ENCODE measurements around the gene SRGAP3. TPM values are rescaled to one million over a fixed set of nuclear protein-coding genes. Genes with fewer than 3 reads are reported as not detected.

Gene SRGAP3
- total RNA-seq, 4 donors from 2014 or later = 13.1 to 84.9 (median 27.4) TPM

DNA sequence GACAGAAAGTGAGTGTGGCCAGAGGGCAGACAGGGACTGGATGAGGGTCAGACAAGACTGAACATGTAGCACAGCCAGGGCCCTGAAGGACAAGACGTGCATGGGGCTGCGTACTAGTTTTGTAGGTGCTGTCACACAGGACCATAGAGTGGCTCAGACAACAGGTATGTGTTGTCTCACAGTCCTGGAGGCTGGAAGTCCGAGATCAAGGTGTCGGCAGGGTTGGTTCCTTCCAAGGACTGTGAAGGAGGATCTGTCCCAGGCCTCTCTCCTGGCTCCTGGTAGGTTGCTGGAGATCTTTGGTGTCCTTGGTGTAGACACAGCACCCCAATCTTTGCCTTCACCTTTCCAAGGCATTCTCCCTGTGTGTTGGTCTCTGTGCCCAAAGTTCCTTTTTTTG is 136.4 kb downstream of the SRGAP3 start:
- Histone ChIP-seq H3K4me1 (peaks cover 16% of the 10 kb centered on the region), H3K27ac (no peak overlapping the region), H3K36me3 (no peaks in the 10 kb centered on the region), H3K9me3 (no peaks in the 10 kb centered on the region), H3K27me3 (no peaks in the 10 kb centered on the region), H3K4me3 (no peak overlapping the region)
- DNase-seq (ENCODE audit: low spot score in 2 of 2) = no peak
- TF ChIP-seq POLR2A (IDR thresholded peaks at IDR 0.05) (no peak), EP300 (IDR thresholded peaks at IDR 0.05) (no peak), POLR2AphosphoS5 (IDR thresholded peaks at IDR 0.05) (no peak)
- TF ChIP-seq, protein P1, sequence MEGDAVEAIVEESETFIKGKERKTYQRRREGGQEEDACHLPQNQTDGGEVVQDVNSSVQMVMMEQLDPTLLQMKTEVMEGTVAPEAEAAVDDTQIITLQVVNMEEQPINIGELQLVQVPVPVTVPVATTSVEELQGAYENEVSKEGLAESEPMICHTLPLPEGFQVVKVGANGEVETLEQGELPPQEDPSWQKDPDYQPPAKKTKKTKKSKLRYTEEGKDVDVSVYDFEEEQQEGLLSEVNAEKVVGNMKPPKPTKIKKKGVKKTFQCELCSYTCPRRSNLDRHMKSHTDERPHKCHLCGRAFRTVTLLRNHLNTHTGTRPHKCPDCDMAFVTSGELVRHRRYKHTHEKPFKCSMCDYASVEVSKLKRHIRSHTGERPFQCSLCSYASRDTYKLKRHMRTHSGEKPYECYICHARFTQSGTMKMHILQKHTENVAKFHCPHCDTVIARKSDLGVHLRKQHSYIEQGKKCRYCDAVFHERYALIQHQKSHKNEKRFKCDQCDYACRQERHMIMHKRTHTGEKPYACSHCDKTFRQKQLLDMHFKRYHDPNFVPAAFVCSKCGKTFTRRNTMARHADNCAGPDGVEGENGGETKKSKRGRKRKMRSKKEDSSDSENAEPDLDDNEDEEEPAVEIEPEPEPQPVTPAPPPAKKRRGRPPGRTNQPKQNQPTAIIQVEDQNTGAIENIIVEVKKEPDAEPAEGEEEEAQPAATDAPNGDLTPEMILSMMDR (IDR thresholded peaks at IDR 0.05) = no peak
- 96% methylated on average over 4 of the region's 4 CpGs for WGBS

DNA sequence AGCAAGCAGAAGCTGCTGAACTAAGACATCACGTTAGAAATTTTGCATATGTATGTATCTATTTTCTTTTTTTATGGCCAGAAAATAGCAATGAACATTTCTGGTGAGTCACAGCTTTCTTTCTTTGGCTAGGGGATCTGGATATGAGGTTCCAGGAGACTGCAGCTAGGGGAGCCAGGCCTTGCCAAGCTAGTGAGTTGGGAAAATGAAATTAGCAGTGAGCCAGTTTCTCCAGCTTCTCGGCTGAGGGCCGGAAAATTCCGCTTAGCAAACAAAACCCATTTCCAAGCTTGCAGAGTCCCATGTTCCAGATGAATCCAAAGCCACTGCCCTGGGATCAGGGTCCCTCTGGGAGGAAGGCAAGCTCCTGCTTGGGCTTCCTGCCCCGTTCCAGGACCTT is 137.6 kb downstream of the SRGAP3 start:
- 4% methylated on average over 3 of the region's 5 CpGs for WGBS
- Histone ChIP-seq H3K36me3 (no peaks in the 10 kb centered on the region), H3K27me3 (no peaks in the 10 kb centered on the region), H3K4me3 (no peak overlapping the region), H3K4me1 (peaks cover 16% of the 10 kb centered on the region), H3K9me3 (no peaks in the 10 kb centered on the region), H3K27ac (no peak overlapping the region)
- no peak for TF ChIP-seq POLR2A (IDR thresholded peaks at IDR 0.05)
- TF ChIP-seq POLR2AphosphoS5 (IDR thresholded peaks at IDR 0.05) = no peak
- no peak for TF ChIP-seq EP300 (IDR thresholded peaks at IDR 0.05)
- TF ChIP-seq, protein P1 (IDR thresholded peaks at IDR 0.05) = no peak
- no peak for DNase-seq (ENCODE audit: low spot score in 2 of 2)

DNA sequence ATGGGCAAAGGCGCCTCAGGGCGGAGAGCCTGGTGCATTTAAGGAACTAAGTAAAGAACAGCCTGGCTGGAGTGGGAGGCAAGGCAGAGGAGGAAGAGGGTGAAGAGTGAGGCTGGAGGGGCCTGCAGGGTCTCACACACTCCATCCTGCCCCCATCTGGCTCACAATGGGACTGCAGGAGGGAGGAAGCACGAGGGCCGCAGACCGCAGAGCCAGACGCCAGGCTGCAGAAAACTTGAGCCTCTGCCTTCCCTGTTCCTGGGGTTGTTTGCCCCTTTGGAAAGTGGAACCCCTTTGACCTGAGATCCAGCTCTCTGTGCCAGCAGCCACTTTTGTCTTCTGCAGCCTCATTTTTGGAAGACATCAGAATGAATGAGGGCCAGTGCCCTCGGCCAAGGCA is 138.0 kb downstream of the SRGAP3 start:
- TF ChIP-seq, protein P1 (IDR thresholded peaks at IDR 0.05) = no peak
- TF ChIP-seq EP300 (IDR thresholded peaks at IDR 0.05) = no peak
- no peak for TF ChIP-seq POLR2A (IDR thresholded peaks at IDR 0.05)
- no peak for TF ChIP-seq POLR2AphosphoS5 (IDR thresholded peaks at IDR 0.05)
- Histone ChIP-seq H3K9me3 (no peaks in the 10 kb centered on the region), H3K27me3 (no peaks in the 10 kb centered on the region), H3K4me1 (peaks cover 16% of the 10 kb centered on the region), H3K36me3 (no peaks in the 10 kb centered on the region), H3K27ac (no peak overlapping the region), H3K4me3 (no peak overlapping the region)
- 70% methylated on average over 7 of the region's 7 CpGs for WGBS
- no peak for DNase-seq (ENCODE audit: low spot score in 2 of 2)

DNA sequence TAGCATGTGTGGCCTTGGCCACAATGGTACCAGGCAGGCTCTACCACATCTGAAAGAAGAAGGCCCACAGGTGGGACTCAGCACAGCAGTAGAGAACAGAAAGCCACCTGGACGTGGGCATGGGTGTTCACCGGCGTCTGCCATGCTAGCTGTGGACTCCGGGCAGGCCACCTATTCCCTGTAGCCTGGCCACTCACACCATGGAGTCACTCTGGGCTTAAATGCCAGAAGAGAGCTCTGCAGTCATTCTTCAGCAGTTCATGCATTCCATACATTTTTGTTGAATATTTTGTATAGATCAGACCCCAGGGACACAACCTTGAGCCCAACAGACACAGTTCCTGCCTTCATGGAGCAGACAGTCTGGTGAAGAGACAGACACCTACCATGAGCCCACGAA is 138.6 kb downstream of the SRGAP3 start:
- DNase-seq (ENCODE audit: low spot score in 2 of 2) = no peak
- WGBS = 91% methylated on average over 5 of the region's 5 CpGs
- Histone ChIP-seq H3K27ac (no peak overlapping the region), H3K4me3 (no peak overlapping the region), H3K9me3 (no peaks in the 10 kb centered on the region), H3K4me1 (peaks cover 16% of the 10 kb centered on the region), H3K27me3 (no peaks in the 10 kb centered on the region), H3K36me3 (no peaks in the 10 kb centered on the region)
- TF ChIP-seq POLR2AphosphoS5 (IDR thresholded peaks at IDR 0.05) (no peak), EP300 (IDR thresholded peaks at IDR 0.05) (no peak), POLR2A (IDR thresholded peaks at IDR 0.05) (no peak)
- TF ChIP-seq, protein P1 (IDR thresholded peaks at IDR 0.05) = no peak

DNA sequence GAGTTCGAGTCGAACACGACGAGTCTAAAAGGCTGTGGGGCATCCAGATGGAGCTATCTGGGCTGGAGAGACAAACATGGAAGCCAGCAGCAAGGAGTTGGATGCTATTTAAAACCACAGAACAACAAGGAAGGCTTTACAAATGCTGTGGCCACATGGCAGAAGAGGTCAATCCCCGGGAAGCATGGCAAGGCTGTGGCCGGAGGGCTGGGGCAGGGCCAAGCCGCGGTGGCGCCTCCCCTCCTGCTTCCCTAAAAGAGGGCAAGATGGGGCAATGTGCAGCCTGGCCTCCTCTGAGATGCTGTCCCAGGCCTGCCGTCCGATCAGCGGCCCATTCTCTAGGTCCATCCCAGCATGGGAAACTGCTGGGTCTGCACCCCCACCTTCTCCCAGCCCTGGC is 139.1 kb downstream of the SRGAP3 start:
- TF ChIP-seq POLR2AphosphoS5 (IDR thresholded peaks at IDR 0.05) = no peak
- TF ChIP-seq, protein P1 (IDR thresholded peaks at IDR 0.05) = no peak
- no peak for TF ChIP-seq EP300 (IDR thresholded peaks at IDR 0.05)
- no peak for TF ChIP-seq POLR2A (IDR thresholded peaks at IDR 0.05)
- no peaks in the 10 kb centered on the region for H3K9me3 ChIP-seq
- H3K4me1 ChIP-seq = peaks cover 16% of the 10 kb centered on the region
- DNase-seq (ENCODE audit: low spot score in 2 of 2) = no peak
- H3K27ac ChIP-seq = no peak overlapping the region
- no peak overlapping the region for H3K4me3 ChIP-seq
- WGBS = 88% methylated on average over 9 of the region's 12 CpGs
- H3K36me3 ChIP-seq = no peaks in the 10 kb centered on the region
- H3K27me3 ChIP-seq = no peaks in the 10 kb centered on the region
